ENCODE data around the gene AMN1.
"Not testable (repeated sequence)": the region's sequence is repeated elsewhere in the genome, so short reads cannot be mapped to it uniquely, and the experiment has no call there.

The AMN1 gene

DNA sequence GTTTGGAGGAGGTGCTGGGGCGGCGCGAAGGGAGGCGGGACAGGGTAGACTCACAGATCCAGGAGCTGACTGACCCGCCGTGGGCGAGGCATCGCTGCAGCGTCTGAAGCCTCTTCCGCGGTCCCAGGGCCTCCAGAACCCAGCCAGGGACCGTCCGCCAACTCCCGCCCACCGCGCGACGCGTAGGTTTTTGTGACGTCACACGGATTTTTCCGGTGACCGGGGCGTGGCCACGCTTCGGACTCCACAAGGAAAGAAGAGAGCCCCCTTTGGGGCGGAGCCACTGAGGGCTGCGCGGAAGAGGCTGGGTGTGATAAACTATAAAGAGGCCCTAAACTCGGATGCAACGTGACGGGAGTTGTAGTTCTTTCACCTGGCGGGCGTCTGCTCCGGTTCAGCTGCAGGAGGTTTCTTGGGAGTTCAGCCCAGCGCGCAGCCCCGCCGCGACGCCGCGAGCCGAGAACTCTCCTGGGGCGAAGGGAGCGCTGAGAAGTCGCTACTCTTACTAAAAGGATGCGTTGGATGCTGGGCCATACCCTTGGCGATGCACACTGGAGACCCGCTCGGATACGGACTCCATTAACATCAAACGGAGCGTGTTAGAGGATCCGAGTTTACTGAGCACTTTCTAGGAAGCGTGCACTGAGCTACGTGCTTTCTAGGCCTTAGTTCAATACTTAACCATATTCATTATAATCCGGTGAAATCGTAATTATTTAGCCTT, at the start of gene AMN1:
AMN1 (minus strand) TSS at position 105 of the 724 bp plus-strand sequence; CDS start at position 92, 13 bp downstream.
- peak; percentile 97 for FAIRE-seq
- DNase-seq (ENCODE audit: extremely low spot score, insufficient read length, low read depth), result peak; percentile 92

DNA sequence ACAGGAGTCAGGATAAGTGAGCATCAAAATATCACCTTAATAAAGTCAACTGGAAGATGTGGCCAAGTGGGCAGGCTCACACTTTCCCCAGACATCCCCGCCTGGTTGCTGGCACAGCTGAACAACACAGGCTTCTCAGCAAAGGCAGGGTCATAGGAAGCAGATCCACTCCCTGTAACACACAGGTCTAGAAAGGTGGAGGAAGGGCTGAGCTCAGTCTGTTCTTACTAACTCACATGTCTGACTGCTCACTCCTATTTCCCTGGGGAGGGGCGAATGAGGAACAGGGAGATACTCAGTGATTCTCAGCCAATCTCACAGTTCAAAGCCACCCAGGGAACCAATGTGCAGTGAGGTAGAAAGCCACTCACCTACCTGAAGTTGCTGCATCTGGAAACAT, 45.0 kb upstream of the AMN1 start:
- DNase-seq (ENCODE audit: extremely low spot score, insufficient read length, low read depth) (peak; percentile 23), FAIRE-seq (peak; percentile 52)

DNA sequence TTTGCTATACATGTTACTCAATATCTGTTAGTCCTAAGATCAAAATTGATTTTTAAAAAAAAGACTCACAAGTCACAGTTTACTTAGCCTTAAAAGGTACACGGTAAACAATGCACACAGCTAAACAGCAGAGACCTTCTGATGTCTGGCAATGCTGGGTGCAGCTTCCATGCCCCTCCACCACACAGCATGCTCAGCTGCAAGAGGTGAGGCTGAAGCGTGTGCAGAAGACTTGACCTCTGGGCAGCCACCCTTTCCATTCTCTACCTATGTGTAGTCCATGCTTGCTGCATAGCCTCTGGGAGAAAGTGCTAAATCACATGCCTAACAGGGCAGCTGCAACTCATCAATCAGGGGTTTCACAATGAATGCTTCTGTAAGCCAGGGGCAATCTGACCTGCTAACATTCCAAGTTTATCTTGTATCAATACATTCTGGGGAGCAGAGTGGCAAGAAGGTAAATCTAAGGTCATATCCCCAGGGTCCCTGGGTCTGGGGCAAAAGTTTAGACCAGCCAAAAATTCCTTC, 44.5 kb upstream of the AMN1 start:
- no peak for FAIRE-seq
- no peak for DNase-seq (ENCODE audit: extremely low spot score, insufficient read length, low read depth)

DNA sequence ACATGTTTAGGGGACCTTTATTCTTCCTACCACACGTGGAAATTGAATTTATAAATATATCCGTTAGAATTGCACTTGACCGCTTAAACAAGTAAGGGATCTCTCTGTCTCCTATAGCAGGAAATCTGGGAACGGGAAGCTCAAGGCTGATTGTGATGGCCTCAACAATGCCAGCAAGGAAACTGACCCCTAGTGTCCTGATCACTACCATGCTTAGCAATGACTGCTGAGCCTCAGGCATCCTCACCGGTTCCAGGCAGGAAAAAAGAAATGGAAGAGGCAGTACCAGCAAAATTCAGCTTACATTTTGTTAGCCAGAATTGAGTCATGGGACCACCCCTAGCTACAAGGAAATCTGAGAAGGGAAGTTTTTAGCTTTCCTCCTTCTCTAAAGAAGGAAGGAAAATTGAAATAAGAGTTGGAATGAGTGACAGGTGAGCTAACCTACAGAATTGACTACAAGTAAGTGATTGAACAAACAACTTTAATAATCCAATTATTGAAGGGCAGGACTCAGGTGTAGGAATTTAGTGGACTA, 43.9 kb upstream of the AMN1 start:
- no peak for DNase-seq (ENCODE audit: extremely low spot score, insufficient read length, low read depth)
- no peak for FAIRE-seq

DNA sequence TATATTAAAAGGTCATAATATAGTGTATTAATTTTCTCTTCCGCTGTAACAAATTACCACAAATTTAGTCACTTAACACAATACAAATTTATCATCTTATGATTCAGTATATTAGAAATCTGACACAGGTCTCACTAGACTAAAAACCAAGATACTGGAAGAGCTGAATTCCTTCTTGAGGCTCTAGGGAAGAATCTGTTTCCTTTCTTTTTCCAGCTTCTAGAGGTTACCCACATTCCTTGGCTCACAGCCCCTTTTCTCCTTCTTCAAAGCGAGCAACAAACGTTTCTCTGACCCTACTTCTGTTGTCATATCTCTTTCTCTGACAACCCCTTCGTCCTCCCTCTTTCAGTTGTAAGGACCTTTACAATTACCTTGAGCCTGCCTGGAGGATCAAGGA, 43.4 kb upstream of the AMN1 start:
- FAIRE-seq, result no peak
- DNase-seq (ENCODE audit: extremely low spot score, insufficient read length, low read depth), result no peak

DNA sequence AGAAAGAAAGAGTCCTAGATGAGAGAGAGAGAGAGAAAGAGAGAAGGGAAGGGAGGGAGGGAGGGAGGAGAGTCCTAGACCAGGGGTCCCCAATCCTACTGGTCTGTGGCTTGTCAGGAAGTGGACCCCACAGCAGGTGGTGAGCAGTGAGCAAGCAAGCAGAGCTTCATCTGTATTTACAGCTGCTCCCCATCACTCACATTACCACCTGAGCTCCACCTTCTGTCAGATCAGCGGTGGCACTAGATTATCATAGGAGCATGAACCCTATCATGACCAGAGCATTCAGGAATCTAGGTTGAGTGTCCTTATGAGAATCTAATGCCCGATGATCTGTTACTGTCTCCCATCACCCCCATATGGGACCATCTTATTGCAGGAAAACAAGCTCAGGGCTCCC, 39.2 kb upstream of the AMN1 start:
- DNase-seq (ENCODE audit: extremely low spot score, insufficient read length, low read depth) (no peak), FAIRE-seq (no peak)

DNA sequence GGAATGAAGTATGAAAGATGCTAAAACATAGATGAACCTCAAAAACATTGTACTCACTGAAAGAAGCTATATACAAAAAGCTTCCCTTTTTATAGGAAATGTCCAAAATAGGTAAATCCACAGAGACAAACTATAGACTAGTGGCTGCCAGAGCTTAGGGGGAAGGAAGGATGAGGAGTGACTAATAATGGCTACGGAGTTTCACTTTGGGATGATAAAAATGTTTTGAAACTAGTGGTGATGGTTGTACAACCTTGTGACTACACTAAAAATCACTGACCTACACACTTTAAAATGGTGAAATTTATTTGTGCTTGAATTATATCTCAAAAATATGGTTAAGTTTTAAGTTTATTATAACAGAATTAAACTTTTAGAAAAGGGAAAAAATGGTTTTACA, 37.1 kb upstream of the AMN1 start:
- FAIRE-seq (no peak), DNase-seq (ENCODE audit: extremely low spot score, insufficient read length, low read depth) (no peak)

DNA sequence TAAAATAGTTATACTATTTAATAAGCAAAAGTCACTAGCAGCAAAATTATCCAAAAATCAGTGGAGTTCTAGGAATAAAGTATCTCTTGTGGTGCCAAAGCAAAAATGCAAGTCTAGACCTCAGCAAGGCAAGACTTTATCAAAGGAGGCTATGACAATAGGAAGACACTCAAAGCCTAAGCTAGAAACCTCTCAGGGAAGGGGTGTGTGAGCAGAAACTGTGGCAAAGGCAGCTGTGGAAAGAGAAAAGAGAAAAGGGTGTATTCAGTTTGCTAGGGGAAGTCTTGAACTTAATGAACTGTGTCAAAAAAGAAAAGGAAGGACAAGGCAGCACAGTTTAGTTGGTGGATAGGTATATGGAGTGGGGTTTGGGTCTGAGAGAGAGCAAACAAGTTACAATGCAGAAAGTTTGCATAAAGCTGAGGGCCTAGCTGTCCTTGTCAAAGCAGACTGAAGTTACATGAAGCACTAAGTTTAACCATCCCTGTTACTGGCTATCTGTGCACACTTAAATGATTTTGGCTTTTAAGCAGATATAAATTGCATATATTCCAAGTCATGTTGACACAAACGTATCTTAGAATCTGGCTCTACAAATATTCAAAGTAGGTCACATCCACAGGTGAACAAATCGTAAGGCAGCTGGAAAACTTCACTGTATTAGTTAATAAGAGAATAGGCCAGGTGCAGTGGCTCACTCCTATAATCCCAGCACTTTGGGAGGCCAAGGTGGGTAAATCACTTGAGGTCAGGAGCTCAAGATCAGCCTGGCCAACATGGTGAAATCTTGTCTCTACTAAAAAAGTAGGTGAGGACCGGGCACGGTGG, 31.0 kb upstream of the AMN1 start:
- DNase-seq (ENCODE audit: extremely low spot score, insufficient read length, low read depth), result no peak
- FAIRE-seq, result peak; percentile 71

DNA sequence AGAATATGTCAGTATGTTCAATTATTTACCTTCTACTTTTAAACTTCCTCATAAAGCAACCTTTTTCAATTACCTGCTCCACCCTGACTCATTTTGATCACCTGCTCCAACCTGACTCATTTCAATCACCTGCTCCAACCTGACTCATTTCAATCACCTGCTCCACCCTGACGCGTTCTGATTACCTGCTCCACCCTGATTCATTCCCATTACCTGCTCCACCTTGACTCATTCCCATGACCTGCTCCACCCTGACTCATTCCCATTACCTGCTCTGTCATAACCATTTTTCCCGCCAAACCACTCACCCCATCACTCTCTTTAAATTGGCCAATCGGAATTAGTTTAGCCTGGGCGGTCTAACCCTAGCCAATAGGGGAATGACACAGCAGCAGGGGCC, 29.5 kb upstream of the AMN1 start:
- DNase-seq (ENCODE audit: extremely low spot score, insufficient read length, low read depth), result not testable (repeated sequence)
- peak; percentile 5 for FAIRE-seq

DNA sequence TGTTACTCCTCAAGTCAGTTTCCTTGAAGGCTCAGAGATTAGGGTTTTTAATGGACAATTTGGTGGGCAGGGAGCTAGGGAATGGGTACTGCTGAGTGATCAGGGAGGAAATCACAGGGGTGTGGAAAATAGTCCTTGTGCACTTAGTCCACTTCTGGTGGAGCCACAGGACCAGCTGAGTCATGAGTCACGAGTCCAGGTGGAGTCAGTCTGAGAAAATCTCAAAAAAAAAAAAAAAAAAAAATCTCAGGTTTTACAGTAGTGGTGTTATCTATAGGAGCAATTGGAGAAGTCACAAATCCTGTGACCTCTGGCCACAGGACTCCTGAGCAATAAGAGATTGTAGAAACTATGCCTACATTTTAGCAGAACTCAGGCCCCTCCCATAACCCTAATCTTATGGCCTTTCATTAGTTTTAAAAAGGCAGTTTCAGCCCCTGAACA, 28.2 kb upstream of the AMN1 start:
- DNase-seq (ENCODE audit: extremely low spot score, insufficient read length, low read depth) (no peak), FAIRE-seq (no peak)

DNA sequence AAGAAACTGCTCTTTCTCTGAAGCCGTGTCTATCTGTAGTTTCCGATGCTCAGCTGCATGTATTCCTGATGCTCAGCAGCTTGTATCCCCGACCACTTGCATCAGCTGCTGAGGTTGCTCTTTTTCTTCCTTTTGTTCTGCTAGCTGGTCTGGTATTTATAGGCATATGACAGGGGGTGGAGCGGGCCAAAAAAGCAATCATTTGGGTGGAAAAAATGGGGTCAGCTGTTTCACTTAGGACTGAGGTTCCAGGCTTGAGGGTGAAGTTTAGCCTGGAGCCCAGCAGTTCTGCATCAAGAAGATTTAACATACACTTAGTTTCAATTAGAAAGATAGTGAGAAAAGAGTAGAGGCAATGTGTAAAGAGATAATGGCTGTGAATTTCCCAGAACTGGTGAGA, 23.6 kb upstream of the AMN1 start:
- DNase-seq (ENCODE audit: extremely low spot score, insufficient read length, low read depth), result no peak
- FAIRE-seq, result no peak

DNA sequence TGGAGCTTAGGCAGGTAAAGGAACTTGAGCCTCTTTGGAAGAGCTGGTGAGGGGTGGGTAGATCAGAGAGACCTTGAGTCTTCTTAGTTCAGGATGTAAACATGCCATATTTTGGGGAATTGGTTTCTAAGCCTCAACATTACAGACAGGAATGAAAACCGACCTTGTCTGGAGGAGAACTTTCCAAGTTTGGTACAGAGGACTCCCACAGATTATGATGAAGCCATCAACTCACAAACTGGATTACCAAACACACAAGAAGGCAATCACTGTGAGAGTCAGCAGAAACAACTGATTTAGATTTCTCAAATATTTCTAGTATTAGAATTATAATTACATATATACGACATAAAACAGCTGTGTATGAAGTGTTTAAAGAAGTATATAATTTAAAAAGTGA, 22.3 kb upstream of the AMN1 start:
- FAIRE-seq (no peak), DNase-seq (ENCODE audit: extremely low spot score, insufficient read length, low read depth) (no peak)

DNA sequence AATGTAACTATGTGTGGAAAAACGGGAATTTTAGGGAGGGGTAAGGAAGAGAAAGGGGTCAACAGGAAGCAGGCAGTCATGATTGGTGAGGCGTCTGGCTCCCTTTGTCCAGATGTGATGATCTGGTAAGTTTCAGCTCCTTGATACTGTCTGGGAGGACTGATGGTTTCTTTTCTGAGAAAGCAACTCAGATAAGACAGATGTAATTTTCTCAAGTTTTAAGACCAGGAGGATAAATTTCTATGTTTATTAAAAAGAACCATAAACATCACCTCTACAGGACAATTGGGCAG, 21.9 kb upstream of the AMN1 start:
- DNase-seq (ENCODE audit: extremely low spot score, insufficient read length, low read depth) (no peak), FAIRE-seq (peak; percentile 21)

DNA sequence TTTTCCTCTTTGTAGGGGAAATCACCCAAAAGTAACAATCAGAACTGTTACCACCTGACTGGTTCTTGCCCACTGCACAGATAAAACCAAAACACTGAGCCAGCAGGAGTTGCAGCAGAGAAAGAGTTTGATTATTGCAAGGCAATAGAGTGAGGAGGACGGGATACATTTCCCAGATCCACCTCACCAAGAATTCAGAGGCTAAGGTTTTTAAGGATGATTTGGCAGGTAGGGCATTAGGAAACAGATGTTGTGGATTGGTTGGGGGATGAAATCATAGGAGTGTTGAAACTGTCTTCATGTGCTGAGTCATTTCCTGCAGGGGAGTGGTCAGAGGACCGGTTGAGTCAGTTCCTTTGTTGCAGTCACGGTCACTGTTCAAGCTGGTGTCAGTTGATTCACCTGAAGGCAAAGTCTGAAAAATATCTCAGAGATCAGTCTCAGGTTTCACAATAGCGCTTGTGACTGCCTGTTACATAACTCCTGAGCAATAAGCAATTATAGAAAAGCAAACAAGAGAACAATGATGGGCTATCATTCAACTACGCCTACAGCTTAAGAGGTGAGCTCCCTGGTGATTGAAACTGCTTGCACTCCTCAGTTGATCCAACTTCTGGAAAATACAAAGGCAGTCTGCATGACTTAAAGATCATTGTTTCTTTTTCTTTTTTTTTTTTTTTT, 20.3 kb upstream of the AMN1 start:
- FAIRE-seq (peak; percentile 97), DNase-seq (ENCODE audit: extremely low spot score, insufficient read length, low read depth) (no peak)

DNA sequence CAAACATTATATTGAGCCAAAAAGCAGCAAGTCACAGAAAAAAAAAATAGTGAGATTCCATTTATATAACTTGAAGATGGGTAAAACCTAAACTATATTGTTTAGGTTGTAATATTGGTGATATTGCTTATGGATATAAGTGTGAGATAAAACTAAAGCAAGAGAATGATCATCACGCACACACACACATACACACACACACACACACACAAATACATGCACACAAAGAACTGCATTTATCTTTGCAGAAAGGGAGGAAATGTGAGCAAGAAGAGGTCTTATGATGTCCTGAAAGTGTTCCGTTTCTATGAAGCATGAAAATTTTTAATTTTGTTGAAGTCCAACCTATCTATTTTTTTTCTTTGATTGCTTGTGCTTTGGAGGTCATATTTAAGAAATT, 16.4 kb upstream of the AMN1 start:
- no peak for FAIRE-seq
- no peak for DNase-seq (ENCODE audit: extremely low spot score, insufficient read length, low read depth)

DNA sequence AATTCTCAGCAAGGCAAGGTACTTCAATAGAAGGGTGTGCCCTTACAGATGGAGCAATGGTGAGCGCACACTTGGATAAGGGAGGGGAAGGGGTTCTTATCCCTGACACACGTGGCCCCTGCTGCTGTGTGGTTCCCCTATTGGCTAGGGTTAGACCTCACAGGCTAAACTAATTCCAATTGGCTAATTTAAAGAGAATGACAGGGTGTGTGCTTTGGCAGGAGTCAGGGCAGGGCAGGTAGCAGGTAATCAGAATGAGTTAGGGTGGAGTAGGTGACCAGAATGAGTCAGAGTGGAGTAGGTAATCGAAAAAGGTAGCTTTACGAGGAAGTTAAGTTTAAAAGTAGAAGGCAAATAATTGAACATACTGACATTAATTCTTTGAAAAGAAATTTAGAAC, 15.5 kb upstream of the AMN1 start:
- DNase-seq (ENCODE audit: extremely low spot score, insufficient read length, low read depth); FAIRE-seq: not testable (repeated sequence)

DNA sequence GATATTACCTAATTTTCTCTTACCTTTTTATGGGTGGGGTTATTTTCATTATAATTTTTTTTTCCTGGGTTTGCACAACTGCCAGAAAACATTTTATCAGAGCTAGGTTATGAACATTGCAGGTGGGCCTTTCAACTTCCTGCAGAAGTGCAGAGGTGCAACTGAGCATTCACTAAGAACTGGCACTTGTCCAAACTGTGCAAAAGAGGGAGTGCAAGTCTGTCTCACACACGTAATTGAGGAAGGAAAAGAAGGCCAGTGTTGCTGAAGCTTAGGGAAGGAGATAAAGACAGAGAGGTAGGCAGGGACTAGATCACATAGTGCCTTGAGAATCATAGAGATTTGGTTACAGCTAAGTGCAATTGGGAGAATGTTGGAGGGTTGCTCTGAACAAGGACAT, 14.1 kb upstream of the AMN1 start:
- DNase-seq (ENCODE audit: extremely low spot score, insufficient read length, low read depth) (no peak), FAIRE-seq (peak; percentile 47)

DNA sequence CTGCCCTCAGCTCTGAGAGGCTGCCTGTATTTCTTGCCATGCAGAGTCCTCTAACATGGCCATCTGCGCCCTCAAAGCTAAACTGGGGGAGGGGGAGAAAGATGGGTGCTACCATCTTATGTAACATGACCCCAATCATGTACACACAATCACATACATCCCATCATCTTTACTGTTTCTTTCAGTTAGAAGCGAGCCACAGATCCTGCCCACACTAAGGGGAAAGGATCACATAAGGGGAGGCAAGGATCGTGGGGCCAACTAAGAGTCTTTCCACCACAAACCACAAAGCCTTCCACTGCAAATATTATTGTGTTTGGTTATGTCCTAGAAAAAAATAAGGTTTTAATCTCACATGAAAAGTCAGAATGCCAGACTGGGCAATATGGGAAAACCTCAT, 11.8 kb upstream of the AMN1 start:
- no peak for FAIRE-seq
- no peak for DNase-seq (ENCODE audit: extremely low spot score, insufficient read length, low read depth)

DNA sequence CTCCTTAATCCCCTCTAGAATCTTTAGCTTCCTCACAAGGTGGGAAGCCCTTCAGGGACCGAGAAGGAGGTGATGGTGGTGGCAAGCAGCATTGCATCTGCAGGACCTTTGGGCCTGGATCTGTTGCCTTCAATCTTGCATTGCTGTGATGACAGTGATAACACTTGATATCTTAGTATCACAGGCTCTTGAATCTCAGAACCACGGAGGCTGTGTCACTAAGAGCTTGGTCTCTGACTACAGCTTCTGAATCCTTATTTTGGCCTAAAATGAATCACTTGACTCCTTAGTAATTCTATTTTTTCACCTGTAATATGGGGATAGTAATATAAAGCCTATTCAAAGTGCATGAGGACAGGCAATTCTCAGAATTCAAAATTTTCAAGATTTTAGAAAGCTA, 8.9 kb upstream of the AMN1 start:
- DNase-seq (ENCODE audit: extremely low spot score, insufficient read length, low read depth), result no peak
- FAIRE-seq, result no peak

DNA sequence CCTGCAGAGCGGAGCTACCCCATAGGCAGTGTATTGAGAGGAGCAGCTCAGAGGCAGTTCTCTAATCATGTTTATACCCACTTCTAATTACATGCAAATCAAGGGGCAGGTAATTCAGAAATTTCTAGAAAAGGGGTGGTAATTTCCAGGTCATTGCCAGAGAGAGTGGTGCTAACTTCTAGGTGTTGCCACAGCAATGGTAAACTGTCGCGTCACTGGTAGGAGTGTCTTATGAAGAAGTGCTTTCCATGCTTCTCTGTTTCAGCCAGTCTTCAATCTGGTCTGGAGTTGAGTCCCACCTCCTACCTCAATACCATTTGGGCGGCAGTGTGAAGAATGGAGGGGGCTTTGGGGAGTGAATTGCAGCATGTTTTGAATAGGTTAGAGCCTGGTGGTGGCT, 8.5 kb upstream of the AMN1 start:
- FAIRE-seq, result no peak
- no peak for DNase-seq (ENCODE audit: extremely low spot score, insufficient read length, low read depth)

DNA sequence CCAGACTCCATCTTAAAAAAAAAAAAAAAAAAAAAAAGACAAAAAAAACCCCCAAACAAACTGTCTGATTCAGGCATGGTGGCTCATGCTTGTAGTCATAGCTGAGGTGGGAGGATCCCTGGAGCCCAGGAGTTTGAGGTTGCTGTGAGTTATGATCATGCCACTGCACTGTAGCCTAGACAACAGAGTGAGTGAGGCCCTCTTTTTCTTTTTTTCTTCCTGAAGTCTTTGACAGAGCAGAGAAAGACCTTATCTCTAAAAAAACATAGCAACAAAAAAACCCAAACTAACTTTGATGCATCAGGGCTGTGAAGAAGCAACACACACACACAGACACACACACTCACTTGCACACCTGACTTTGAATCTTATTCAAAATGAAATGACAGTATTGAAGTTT, 7.7 kb upstream of the AMN1 start:
- no peak for FAIRE-seq
- DNase-seq (ENCODE audit: extremely low spot score, insufficient read length, low read depth), result no peak

All from GM18507 (cell line).